ENCODE results near the gene PCIF1. TPM values are rescaled to one million over a fixed set of nuclear protein-coding genes. Genes with fewer than 3 reads are reported as not detected.

The PCIF1 gene
- total RNA-seq, 1 donor from 2014 or later: 37.8 TPM

DNA sequence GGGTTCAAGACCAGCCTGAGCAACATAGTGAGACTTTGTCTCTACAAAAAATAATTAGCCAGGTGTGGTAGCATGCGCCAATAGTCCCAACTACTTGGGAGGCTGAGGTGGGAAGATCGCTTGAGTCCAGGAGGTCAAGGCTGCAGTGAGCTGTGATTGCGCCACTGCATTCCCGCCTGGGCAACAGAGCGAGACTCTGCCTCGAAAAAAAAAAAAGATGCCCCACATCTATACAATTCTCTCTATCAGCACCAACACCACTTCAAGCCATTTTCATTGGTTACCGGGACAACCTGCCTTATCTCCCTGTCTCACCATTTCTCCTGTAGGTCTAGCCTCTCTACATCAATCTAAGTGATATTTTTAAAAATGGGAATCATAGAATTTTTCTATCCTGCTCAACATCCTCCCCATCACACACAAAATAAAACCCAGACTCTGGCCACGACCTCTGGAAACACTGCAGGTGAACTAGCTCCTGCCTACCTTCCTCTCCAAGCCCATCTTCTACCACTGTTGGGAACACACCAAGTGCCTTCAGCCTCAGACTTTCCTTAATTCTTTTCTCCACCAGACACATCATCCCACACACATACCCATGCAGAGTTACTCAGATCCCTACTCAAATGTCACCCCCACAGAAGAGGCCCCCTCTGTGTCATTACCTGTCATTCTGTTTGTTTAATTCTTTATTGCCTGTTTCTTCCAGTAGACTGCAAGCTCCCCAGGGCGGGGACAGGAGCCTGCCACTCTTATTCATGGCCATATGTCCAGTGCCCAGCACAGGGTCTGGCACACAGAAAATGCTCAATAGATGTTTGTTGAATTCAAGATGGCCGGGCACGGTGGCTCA, 12.9 kb upstream of the PCIF1 start:
- DNase-seq (ENCODE audit: low spot score, unreplicated experiment): no peak
- no peaks in the 10 kb centered on the region for H3K4me1 Mint-ChIP-seq (ENCODE audit: low read depth)
- H3K9me3 Mint-ChIP-seq (ENCODE audit: low read depth): no peaks in the 10 kb centered on the region
- H3K27ac Mint-ChIP-seq: no peak overlapping the region
- H3K4me3 Mint-ChIP-seq (ENCODE audit: low read depth): no peak overlapping the region
- H3K36me3 Mint-ChIP-seq (ENCODE audit: insufficient read depth): no peaks in the 10 kb centered on the region
- H3K27me3 Mint-ChIP-seq: peaks cover 13% of the 10 kb centered on the region
- TF ChIP-seq, protein P1, sequence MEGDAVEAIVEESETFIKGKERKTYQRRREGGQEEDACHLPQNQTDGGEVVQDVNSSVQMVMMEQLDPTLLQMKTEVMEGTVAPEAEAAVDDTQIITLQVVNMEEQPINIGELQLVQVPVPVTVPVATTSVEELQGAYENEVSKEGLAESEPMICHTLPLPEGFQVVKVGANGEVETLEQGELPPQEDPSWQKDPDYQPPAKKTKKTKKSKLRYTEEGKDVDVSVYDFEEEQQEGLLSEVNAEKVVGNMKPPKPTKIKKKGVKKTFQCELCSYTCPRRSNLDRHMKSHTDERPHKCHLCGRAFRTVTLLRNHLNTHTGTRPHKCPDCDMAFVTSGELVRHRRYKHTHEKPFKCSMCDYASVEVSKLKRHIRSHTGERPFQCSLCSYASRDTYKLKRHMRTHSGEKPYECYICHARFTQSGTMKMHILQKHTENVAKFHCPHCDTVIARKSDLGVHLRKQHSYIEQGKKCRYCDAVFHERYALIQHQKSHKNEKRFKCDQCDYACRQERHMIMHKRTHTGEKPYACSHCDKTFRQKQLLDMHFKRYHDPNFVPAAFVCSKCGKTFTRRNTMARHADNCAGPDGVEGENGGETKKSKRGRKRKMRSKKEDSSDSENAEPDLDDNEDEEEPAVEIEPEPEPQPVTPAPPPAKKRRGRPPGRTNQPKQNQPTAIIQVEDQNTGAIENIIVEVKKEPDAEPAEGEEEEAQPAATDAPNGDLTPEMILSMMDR (IDR thresholded peaks at IDR 0.05; ENCODE audit: unreplicated experiment): no peak

DNA sequence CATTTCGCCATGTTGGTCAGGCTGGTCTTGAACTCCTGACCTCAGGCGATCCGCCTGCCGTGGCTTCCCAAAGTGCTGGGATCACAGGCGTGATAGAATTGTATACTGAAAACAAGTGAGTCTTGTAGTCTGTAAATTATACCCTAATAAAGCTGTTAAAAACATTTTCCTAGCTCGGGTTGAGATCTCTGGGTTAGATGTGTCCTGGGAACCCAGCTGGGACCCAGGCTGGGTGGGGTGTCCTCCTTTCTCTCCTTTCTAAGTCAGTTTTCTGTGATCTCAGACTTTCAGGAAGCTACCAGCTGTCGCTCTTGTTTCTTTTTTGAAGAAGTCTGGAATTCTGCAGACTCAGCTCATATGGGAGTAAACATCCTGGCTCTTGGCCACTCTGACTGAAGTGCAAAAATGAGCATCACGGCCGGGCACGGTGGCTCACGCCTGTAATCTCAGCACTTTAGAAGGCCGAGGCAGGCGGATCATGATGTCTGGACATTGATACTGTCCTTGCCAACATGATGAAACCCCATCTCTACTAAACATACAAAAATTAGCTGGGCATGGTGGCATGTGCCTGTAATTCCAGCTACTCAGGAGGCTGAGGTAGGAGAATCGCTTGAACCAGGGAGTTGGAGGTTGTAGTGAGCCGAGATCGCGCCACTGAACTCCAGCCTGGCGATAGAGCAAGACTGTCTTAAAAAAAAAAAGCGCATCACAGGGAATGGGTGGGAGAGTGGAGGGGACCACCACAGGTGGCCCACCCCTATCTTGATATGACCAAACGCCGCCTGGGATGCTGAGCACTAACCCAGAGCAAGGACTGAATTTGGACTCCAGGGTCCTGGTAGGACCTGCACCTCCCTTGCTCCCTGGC, 9.9 kb upstream of the PCIF1 start:
- Mint-ChIP-seq H3K4me3 (ENCODE audit: low read depth) (no peak overlapping the region), H3K4me1 (ENCODE audit: low read depth) (peaks cover 5% of the 10 kb centered on the region), H3K36me3 (ENCODE audit: insufficient read depth) (no peaks in the 10 kb centered on the region), H3K27me3 (peaks cover 13% of the 10 kb centered on the region), H3K9me3 (ENCODE audit: low read depth) (no peaks in the 10 kb centered on the region), H3K27ac (no peak overlapping the region)
- TF ChIP-seq, protein P1 (IDR thresholded peaks at IDR 0.05; ENCODE audit: unreplicated experiment): no peak
- no peak for DNase-seq (ENCODE audit: low spot score, unreplicated experiment)

DNA sequence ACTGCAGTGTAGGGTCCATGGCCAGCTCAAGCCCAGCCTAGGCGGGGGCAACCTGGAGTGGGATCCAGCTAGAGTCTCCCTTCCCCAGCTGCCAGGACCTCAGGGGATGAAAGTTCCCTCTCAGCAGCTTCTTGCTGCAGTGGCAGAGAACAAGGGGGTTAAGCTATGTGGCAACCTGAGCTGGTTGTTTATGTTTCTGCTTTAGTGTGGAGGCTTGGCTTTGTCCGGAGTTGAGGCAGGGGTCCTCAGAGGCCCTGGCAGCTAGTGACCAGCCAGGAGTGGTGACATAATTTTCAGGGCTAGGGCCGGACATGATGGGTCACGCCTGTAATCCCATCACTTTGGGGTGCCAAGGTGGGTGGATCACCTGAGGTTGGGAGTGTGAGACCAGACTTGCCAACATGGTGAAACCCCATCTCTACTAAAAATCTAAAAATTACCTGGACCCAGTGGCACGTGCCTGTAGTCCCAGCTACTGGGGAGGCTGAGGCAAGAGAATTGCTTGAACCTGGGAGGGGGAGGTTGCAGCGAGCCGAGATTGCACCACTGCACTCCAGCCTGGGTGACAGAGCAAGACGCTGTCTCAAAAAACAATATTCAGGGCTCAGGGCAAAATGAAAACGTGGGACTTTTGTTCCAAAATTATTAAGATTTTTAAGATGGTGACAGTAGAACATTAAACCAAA, 8.5 kb upstream of the PCIF1 start:
- TF ChIP-seq, protein P1 (IDR thresholded peaks at IDR 0.05; ENCODE audit: unreplicated experiment): no peak
- Mint-ChIP-seq H3K36me3 (ENCODE audit: insufficient read depth) (no peaks in the 10 kb centered on the region), H3K4me3 (ENCODE audit: low read depth) (no peak overlapping the region), H3K27ac (no peak overlapping the region), H3K4me1 (ENCODE audit: low read depth) (peaks cover 5% of the 10 kb centered on the region), H3K9me3 (ENCODE audit: low read depth) (no peaks in the 10 kb centered on the region), H3K27me3 (peaks cover 5% of the 10 kb centered on the region)
- no peak for DNase-seq (ENCODE audit: low spot score, unreplicated experiment)

DNA sequence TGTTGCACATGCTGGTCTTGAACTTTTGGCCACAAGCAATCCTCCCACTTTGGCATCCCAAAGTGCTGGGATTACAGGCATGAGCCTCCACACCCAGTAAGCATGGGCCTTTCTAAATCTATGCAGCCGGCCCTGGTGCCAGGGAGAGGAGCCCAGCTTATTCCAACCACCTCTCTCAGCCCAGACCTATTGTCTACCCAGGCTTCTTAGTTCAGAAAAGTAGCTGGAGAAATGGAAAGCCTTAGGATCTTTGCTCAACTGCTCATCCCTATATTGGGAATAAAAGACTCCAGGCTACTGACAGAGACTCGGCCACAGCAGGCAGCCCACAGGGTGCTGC, 7.8 kb upstream of the PCIF1 start:
- no peak for DNase-seq (ENCODE audit: low spot score, unreplicated experiment)
- no peaks in the 10 kb centered on the region for H3K36me3 Mint-ChIP-seq (ENCODE audit: insufficient read depth)
- no peak overlapping the region for H3K27ac Mint-ChIP-seq
- H3K9me3 Mint-ChIP-seq (ENCODE audit: low read depth): no peaks in the 10 kb centered on the region
- TF ChIP-seq, protein P1 (IDR thresholded peaks at IDR 0.05; ENCODE audit: unreplicated experiment): no peak
- H3K4me1 Mint-ChIP-seq (ENCODE audit: low read depth): peaks cover 5% of the 10 kb centered on the region
- no peak overlapping the region for H3K4me3 Mint-ChIP-seq (ENCODE audit: low read depth)
- H3K27me3 Mint-ChIP-seq: peaks cover 2% of the 10 kb centered on the region
